Measurements from ENCODE around the gene PACS1. TPM values are rescaled to one million over a fixed set of nuclear protein-coding genes. Genes with fewer than 3 reads are reported as not detected.

Gene PACS1
- total RNA-seq, 1 experiment from 2014 or later = 41.1 TPM

DNA sequence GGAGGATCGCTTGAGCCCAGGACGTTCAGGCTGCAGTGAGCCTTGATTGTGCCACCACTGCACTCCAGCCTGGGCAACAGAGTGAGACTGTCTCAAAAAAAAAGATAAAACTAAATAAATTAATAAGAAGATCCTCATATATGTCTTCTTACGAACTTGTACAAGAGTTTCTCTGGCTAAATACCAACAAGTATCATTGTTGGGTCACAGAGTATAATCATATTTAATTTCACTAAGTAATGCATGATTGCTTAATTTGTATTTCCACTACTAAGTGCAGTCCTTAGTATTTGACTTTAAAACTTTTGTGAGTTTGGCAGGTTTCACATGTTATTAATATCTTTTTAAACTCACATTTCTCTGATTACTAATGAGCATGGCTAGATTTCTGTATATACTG is 60.9 kb downstream of the PACS1 start:
- intact Hi-C loops (cut with micrococcal nuclease) = no loop called here
- no peaks in the 10 kb centered on the region for H3K27me3 ChIP-seq (ENCODE audit: insufficient read depth, low read length)
- no peak overlapping the region for H3K9ac ChIP-seq (ENCODE audit: low read length)
- H3K9me3 ChIP-seq (ENCODE audit: control insufficient read depth in 1 of 2, insufficient read depth in 1 of 2, low read depth in 1 of 2, low read length in 2 of 2) = no peaks in the 10 kb centered on the region
- BruUV-seq (replicated peaks) = no TSS peak
- no peaks in the 10 kb centered on the region for H4K20me1 ChIP-seq (ENCODE audit: insufficient read depth)
- no peak for TF ChIP-seq EZH2 (IDR thresholded peaks at IDR 0.05)
- no peak for TF ChIP-seq FOSL1 (IDR thresholded peaks at IDR 0.05; ENCODE audit: low read depth)
- TF ChIP-seq JUND (IDR thresholded peaks at IDR 0.05) = no peak
- TF ChIP-seq YY1 (IDR thresholded peaks at IDR 0.05; ENCODE audit: extremely low read depth, insufficient replicate concordance, low read depth, low read length) = no peak
- TF ChIP-seq CEBPB (IDR thresholded peaks at IDR 0.05; ENCODE audit: low read depth) = no peak
- no peak for TF ChIP-seq ELF1 (IDR thresholded peaks at IDR 0.05; ENCODE audit: borderline replicate concordance, low read depth)
- TF ChIP-seq CBX3 (IDR thresholded peaks at IDR 0.05; ENCODE audit: low read depth) = no peak
- no peak for TF ChIP-seq MAX (IDR thresholded peaks at IDR 0.05)
- no peak for TF ChIP-seq SIN3A (IDR thresholded peaks at IDR 0.05; ENCODE audit: low read depth)
- no peak for TF ChIP-seq SP1 (IDR thresholded peaks at IDR 0.05; ENCODE audit: low read depth)
- TF ChIP-seq POLR2AphosphoS5 (IDR thresholded peaks at IDR 0.05; ENCODE audit: low read depth, low read length) = no peak
- TF ChIP-seq, protein P1, sequence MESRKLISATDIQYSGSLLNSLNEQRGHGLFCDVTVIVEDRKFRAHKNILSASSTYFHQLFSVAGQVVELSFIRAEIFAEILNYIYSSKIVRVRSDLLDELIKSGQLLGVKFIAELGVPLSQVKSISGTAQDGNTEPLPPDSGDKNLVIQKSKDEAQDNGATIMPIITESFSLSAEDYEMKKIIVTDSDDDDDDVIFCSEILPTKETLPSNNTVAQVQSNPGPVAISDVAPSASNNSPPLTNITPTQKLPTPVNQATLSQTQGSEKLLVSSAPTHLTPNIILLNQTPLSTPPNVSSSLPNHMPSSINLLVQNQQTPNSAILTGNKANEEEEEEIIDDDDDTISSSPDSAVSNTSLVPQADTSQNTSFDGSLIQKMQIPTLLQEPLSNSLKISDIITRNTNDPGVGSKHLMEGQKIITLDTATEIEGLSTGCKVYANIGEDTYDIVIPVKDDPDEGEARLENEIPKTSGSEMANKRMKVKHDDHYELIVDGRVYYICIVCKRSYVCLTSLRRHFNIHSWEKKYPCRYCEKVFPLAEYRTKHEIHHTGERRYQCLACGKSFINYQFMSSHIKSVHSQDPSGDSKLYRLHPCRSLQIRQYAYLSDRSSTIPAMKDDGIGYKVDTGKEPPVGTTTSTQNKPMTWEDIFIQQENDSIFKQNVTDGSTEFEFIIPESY (IDR thresholded peaks at IDR 0.05; ENCODE audit: extremely low read depth, insufficient replicate concordance, low read length) = no peak
- TF ChIP-seq RAD21 (IDR thresholded peaks at IDR 0.05; ENCODE audit: low read depth) = no peak
- no peak for TF ChIP-seq TCF7L2 (IDR thresholded peaks at IDR 0.05; ENCODE audit: borderline replicate concordance, extremely low read depth, insufficient read depth, insufficient read length)
- no peak for TF ChIP-seq EGR1 (IDR thresholded peaks at IDR 0.05; ENCODE audit: low read depth)
- TF ChIP-seq SRF (IDR thresholded peaks at IDR 0.05; ENCODE audit: low read depth) = no peak
- TF ChIP-seq REST (IDR thresholded peaks at IDR 0.05; ENCODE audit: low read depth) = no peak
- H2AFZ ChIP-seq (ENCODE audit: low read depth, low read length, poor library complexity, severe bottlenecking) = no peak overlapping the region
- no peaks in the 10 kb centered on the region for H3K4me1 ChIP-seq (ENCODE audit: control insufficient read depth in 1 of 2, insufficient read depth in 2 of 2, low read length in 2 of 2)
- H3K36me3 ChIP-seq (ENCODE audit: control insufficient read depth in 1 of 2, insufficient read depth in 2 of 2, low read length in 2 of 2) = no peaks in the 10 kb centered on the region
- no peak for ATAC-seq
- no peaks in the 10 kb centered on the region; the same call in 1 of the 2 replicates for H3K79me2 ChIP-seq (ENCODE audit: insufficient read depth, low read length)
- POLR2A ChIA-PET = no interaction called here
- RAD21 ChIA-PET (ENCODE audit: low non-redundant PET in 1 of 2, low total read pairs in 2 of 2, uncharacterized antibody in 2 of 2, unreplicated experiment in 2 of 2) = no interaction called here
- no peak for DNase-seq (ENCODE audit: low read depth, low spot score)
- H3K9me2 ChIP-seq (ENCODE audit: insufficient read depth) = no peaks in the 10 kb centered on the region
- CTCF ChIA-PET = no interaction called here
- no peak overlapping the region for H3K27ac ChIP-seq (ENCODE audit: low read depth, low read length)
- H3K4me2 ChIP-seq (ENCODE audit: low read length) = no peak overlapping the region
- H3K4me3 ChIP-seq (replicated peaks in 1 of 2; ENCODE audit: low read depth in 1 of 2, low read length in 2 of 2) = no peak overlapping the region

All from HCT116 (cell line).